NCI-H1930 (cell line): ENCODE data around the gene ABAT.
"Not testable (repeated sequence)": the region's sequence is repeated elsewhere in the genome, so short reads cannot be mapped to it uniquely, and the experiment has no call there.

Source experiments
- DNase-seq, 2 experiments: peaks; one replicate each; lab custom pipeline; 2025; lab: John Stamatoyannopoulos, UW

Gene ABAT

GRCh38 chr16:8649829-8650554 lies 24.4 kb upstream of the ABAT start:
- no peak for DNase-seq

- not testable (repeated sequence) for DNase-seq
Measured at GRCh38 chr16:8651958-8652357, 22.5 kb upstream of the ABAT start.

GRCh38 chr16:8655184-8655717 lies 19.2 kb upstream of the ABAT start:
- peak in 1 of 2 experiments; percentile 23 for DNase-seq

- DNase-seq: no peak
Measured at GRCh38 chr16:8656376-8656775, 18.0 kb upstream of the ABAT start.

GRCh38 chr16:8660841-8661301 lies 13.5 kb upstream of the ABAT start:
- DNase-seq: peak; percentile 71 to 80

GRCh38 chr16:8661703-8662102 lies 12.7 kb upstream of the ABAT start:
- no peak for DNase-seq

GRCh38 chr16:8663192-8664089 lies 11.0 kb upstream of the ABAT start:
- no peak for DNase-seq

GRCh38 chr16:8665529-8665928 lies 8.9 kb upstream of the ABAT start:
- no peak for DNase-seq

GRCh38 chr16:8667492-8667891 lies 6.9 kb upstream of the ABAT start:
- no peak for DNase-seq

- DNase-seq: no peak
Measured at GRCh38 chr16:8668113-8668512, 6.3 kb upstream of the ABAT start.

- DNase-seq: no peak
Measured at GRCh38 chr16:8669481-8669880, 4.9 kb upstream of the ABAT start.

- DNase-seq: no peak
Measured at GRCh38 chr16:8670014-8670560, 4.3 kb upstream of the ABAT start.

- no peak for DNase-seq
Measured at GRCh38 chr16:8673611-8674412, 605 bp upstream of the ABAT start.

- no peak for DNase-seq
Measured at GRCh38 chr16:8675183-8676159, 1.1 kb downstream of the ABAT start.

GRCh38 chr16:8676160-8676547 lies 1.7 kb downstream of the ABAT start:
- no peak for DNase-seq

- DNase-seq: no peak
Measured at GRCh38 chr16:8676737-8677375, 2.4 kb downstream of the ABAT start.

GRCh38 chr16:8677481-8677880 lies 3.1 kb downstream of the ABAT start:
- DNase-seq: no peak

- no peak for DNase-seq
Measured at GRCh38 chr16:8678068-8678927, 3.9 kb downstream of the ABAT start.

- DNase-seq: no peak
Measured at GRCh38 chr16:8679151-8679550, 4.7 kb downstream of the ABAT start.
